Breast epithelium (tissue), 3 donors: ENCODE data around the gene WDR90.

Source experiments
- POLR2A ChIP-seq: fragments of 450-650 bp; IDR thresholded peaks from one replicate; pipeline ENCODE4 v1.6.1; 2016; ENCODE audit warnings: antibody characterized with exemption, mild to moderate bottlenecking, moderate library complexity
- POLR2AphosphoS5 ChIP-seq, 3 donors: sonication (generic); formaldehyde crosslinking; IDR thresholded peaks; one replicate each; pipeline ENCODE4 v1.6.1; 2017; ENCODE audit warnings: antibody characterized with exemption in 3 of 3
- TF ChIP-seq, protein P1 (sequence below), 3 donors: fragments of 450-650 bp; IDR thresholded peaks; one replicate each; pipeline ENCODE4 v1.5.1; 2016 to 2017; ENCODE audit warnings: antibody characterized with exemption in 3 of 3, mild to moderate bottlenecking in 3 of 3, moderate library complexity in 3 of 3

DNA sequence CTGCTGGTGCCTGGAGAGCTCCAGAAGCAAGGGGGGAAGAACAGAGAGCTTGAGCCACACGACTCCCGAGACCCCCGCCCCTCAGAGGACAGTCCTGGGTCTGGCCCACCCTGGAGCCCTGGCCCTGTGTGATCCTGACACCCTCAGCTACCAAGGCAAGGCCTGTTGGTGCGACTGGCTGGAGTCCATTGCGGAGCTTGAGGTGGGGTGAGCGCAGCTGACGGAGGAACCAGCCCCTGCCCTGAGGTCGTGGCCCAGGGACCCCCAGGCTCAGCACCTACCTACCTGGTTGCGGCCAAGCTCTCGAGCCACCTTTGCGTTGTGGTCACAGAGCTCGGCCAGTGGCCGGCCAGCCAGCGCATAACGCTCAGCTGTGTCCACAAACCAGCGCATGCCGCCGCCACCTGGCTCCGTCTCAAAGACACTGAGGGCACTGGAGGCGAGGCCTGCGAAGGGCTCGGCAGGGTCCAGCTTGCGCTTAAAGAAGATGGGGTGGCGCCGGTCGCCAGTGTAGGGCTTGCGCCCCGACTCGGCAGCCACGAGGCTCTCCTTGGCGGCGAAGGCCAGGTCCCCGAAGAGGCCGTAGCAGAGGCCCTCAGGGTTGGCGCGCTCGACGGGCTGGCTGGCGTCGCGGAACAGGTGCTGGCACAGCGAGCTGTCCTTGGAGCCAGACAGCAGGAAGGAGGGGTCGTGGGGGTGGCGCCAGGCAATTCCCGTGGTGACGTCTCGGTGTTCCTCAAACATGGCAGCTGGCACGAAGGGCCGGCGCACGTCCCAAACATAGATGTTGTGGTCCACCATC, 37.5 kb downstream of the WDR90 start:
- TF ChIP-seq POLR2AphosphoS5 (IDR thresholded peaks at IDR 0.05) = no peak
- no peak for TF ChIP-seq POLR2A
- TF ChIP-seq, protein P1, sequence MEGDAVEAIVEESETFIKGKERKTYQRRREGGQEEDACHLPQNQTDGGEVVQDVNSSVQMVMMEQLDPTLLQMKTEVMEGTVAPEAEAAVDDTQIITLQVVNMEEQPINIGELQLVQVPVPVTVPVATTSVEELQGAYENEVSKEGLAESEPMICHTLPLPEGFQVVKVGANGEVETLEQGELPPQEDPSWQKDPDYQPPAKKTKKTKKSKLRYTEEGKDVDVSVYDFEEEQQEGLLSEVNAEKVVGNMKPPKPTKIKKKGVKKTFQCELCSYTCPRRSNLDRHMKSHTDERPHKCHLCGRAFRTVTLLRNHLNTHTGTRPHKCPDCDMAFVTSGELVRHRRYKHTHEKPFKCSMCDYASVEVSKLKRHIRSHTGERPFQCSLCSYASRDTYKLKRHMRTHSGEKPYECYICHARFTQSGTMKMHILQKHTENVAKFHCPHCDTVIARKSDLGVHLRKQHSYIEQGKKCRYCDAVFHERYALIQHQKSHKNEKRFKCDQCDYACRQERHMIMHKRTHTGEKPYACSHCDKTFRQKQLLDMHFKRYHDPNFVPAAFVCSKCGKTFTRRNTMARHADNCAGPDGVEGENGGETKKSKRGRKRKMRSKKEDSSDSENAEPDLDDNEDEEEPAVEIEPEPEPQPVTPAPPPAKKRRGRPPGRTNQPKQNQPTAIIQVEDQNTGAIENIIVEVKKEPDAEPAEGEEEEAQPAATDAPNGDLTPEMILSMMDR (IDR thresholded peaks at IDR 0.05) = no peak
